Panc1 (cell line): Measurements from ENCODE around the gene MRPS23. TPM values are rescaled to one million over a fixed set of nuclear protein-coding genes. Genes with fewer than 3 reads are reported as not detected.

ENCODE experiments used
- ATAC-seq: fragments of 200-7000 bp; cut with Tn5 transposase; 2 replicates; pipeline ENCODE4 v1.9.1; 2020; ENCODE audit warnings: mild to moderate bottlenecking, moderate library complexity
- BruUV-seq: library from RNA; stranded (reverse); fragments of 400-500 nt; replicated peaks from 2 replicates; lab custom pipeline; 2021; lab: Mats Ljungman, UMichigan
- CTCF ChIA-PET: fragments of 300-600 bp; sonication (Branson Sonifier 250); formaldehyde crosslinking; loops from one replicate; lab custom pipeline; 2022; ENCODE audit warnings: antibody characterized with exemption; lab: Charles Lee
- POLR2A ChIA-PET: fragments of 300-600 bp; sonication (Branson Sonifier 250); formaldehyde crosslinking; loops from one replicate; lab custom pipeline; 2022; ENCODE audit warnings: antibody characterized with exemption; lab: Charles Lee
- DNase-seq: peaks from one replicate; pipeline ENCODE4 v3.0.0-alpha.2; 2010; ENCODE audit warnings: low read depth, low spot score
- H3K27ac ChIP-seq: 2 replicates; pipeline ENCODE4 v1.5.1; 2011; ENCODE audit warnings: mild to moderate bottlenecking, low read length, inconsistent platforms
- H3K27me3 ChIP-seq: fragments of 200-500 bp; sonication (Bioruptor generic); 2 replicates; pipeline ENCODE4 v1.6.0; 2014; ENCODE audit warnings: low read length, inconsistent platforms; ENCODE audit not compliant: control insufficient read depth, insufficient read depth
- H3K36me3 ChIP-seq: fragments of 200-500 bp; sonication (Bioruptor generic); 2 replicates; pipeline ENCODE4 v1.5.1; 2014; ENCODE audit warnings: inconsistent platforms, mild to moderate bottlenecking, low read length, moderate library complexity; ENCODE audit not compliant: control insufficient read depth, insufficient read depth
- H3K4me1 ChIP-seq: 2 replicates; pipeline ENCODE4 v1.5.1; 2011; ENCODE audit warnings: inconsistent platforms, mild to moderate bottlenecking, low read length, moderate library complexity; ENCODE audit not compliant: control insufficient read depth, insufficient read depth
- H3K4me3 ChIP-seq, 2 experiments: 2 replicates each; pipeline ENCODE4 v1.5.1; 2011 to 2012; ENCODE audit warnings: low read depth in 2 of 2, low read length in 2 of 2, mild to moderate bottlenecking in 2 of 2, inconsistent platforms in 1 of 2, moderate library complexity in 1 of 2
- H3K9me3 ChIP-seq: fragments of 200-500 bp; sonication (Bioruptor generic); 2 replicates; pipeline ENCODE4 v1.5.1; 2014; ENCODE audit warnings: low read depth, mild to moderate bottlenecking, inconsistent platforms, low read length, moderate library complexity; ENCODE audit not compliant: control insufficient read depth, insufficient read depth
- CTCF ChIP-seq: fragments of 450-650 bp; IDR thresholded peaks from 2 replicates; pipeline ENCODE4 v1.5.1; 2017; ENCODE audit warnings: mild to moderate bottlenecking
- POLR2AphosphoS5 ChIP-seq: IDR thresholded peaks from 2 replicates; pipeline ENCODE4 v1.6.1; 2012; ENCODE audit warnings: mild to moderate bottlenecking, low read depth, low read length, moderate library complexity
- SIN3A ChIP-seq: IDR thresholded peaks from 2 replicates; pipeline ENCODE4 v1.6.1; 2012; ENCODE audit warnings: low read depth, mild to moderate bottlenecking, low read length, moderate library complexity, borderline replicate concordance; ENCODE audit not compliant: insufficient read depth
- TCF7L2 ChIP-seq: IDR thresholded peaks from 2 replicates; pipeline ENCODE4 v1.6.1; 2011; ENCODE audit warnings: mild to moderate bottlenecking, low read depth, low read length, inconsistent platforms
- in situ Hi-C: cut with HindIII; loops from 2 replicates; pipeline ENCODE4 v1.10.0; 2016; ENCODE audit warnings: low sequenced_read_pairs, low pct_unique_long_range_greater_than_20kb
- intact Hi-C: fragments of 100-400 bp; cut with micrococcal nuclease; formaldehyde crosslinking; loops from one replicate; pipeline ENCODE4 v1.10.0; 2022; ENCODE audit not compliant: unreplicated experiment
- total RNA-seq: library from RNA; stranded (reverse); gene quantifications from one replicate; pipeline ENCODE4 v1.2.1, GENCODE V29; 2021; ENCODE audit not compliant: unreplicated experiment
- TF ChIP-seq, protein P1 (sequence below), 2 experiments: IDR thresholded peaks; 2 replicates each; pipeline ENCODE4 v1.6.1; 2011 to 2012; ENCODE audit warnings: low read depth in 2 of 2, control low read depth in 1 of 2, low read length in 1 of 2, mild to moderate bottlenecking in 1 of 2, moderate library complexity in 1 of 2; ENCODE audit not compliant: insufficient read depth in 1 of 2

The MRPS23 gene
- total RNA-seq, 1 experiment from 2014 or later = 85.4 TPM

GRCh38 chr17:57830880-57831279 lies 19.0 kb downstream of the MRPS23 start:
- H3K4me1 ChIP-seq = peaks cover 8% of the 10 kb centered on the region
- POLR2A ChIA-PET = no interaction called here
- no peak for TF ChIP-seq TCF7L2
- no TSS peak for BruUV-seq
- H3K27me3 ChIP-seq = no peaks in the 10 kb centered on the region
- in situ Hi-C loops = no loop called here
- CTCF ChIA-PET = no interaction called here
- H3K9me3 ChIP-seq = no peaks in the 10 kb centered on the region
- no peak overlapping the region for H3K27ac ChIP-seq
- no peak for DNase-seq
- intact Hi-C loops = loop anchor here (5.0 to 10.0 kb wide), 2 partner anchors 64 to 589 kb away; no protein-coding TSS in a partner anchor
- no peak overlapping the region for H3K4me3 ChIP-seq
- no peaks in the 10 kb centered on the region for H3K36me3 ChIP-seq
- no peak for ATAC-seq

DNA sequence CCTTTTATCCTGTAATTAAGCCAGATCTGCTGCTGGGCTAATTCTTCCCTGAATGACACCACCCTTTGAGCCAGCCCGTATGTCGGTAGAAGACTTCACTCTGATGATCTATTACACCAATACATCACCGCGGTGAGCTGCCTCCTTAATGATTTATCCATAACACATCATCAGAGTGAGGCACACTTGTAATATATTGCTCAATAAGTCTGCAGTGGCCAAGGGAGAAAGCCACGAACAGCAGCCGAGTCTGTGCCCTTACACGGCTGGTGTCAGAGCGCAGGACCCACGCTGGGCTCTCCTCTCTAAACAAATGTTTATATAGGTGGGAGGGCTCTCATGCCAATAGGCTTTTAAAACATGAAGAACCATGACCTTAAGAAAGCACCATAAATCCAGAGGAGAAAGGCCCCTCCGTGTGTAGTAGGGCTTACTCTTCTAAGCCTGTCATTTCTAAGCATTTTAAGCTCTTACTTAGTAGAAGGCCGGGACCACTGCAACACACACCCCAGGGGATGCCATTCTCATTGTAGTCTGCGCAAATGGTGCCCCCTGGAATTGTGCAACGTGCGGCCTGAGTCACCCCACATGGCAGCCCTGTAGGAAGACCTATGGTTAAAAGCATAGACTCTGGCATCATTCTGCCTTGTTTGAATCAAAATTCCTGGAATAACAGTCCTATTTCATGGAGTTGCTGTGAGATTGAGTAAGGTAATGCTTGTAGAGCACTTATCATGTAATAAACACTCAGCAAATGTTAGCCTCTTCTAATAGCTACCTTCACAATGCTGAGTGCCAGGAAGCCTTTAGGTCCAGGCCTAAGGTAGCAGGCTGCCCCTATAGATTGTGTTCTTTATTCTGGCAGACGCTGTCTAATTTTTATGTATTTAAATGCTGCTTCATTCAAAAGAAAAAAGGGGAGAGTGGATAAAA lies 26.1 kb downstream of the MRPS23 start:
- H3K36me3 ChIP-seq = no peaks in the 10 kb centered on the region
- ATAC-seq (no peak), DNase-seq (no peak)
- intact Hi-C loops = no loop called here
- BruUV-seq = no TSS peak
- in situ Hi-C loops = no loop called here
- ChIA-PET CTCF (interaction anchor here (0.7 kb wide), 1 partner anchor 50 kb away, joined by 10 read pairs; no protein-coding TSS in a partner anchor), POLR2A (no interaction called here)
- H3K4me3 ChIP-seq = no peak overlapping the region
- no peaks in the 10 kb centered on the region for H3K27me3 ChIP-seq
- no peaks in the 10 kb centered on the region for H3K4me1 ChIP-seq
- no peak overlapping the region for H3K27ac ChIP-seq
- no peaks in the 10 kb centered on the region for H3K9me3 ChIP-seq
- TF ChIP-seq CTCF = no peak
- TF ChIP-seq, protein P1, sequence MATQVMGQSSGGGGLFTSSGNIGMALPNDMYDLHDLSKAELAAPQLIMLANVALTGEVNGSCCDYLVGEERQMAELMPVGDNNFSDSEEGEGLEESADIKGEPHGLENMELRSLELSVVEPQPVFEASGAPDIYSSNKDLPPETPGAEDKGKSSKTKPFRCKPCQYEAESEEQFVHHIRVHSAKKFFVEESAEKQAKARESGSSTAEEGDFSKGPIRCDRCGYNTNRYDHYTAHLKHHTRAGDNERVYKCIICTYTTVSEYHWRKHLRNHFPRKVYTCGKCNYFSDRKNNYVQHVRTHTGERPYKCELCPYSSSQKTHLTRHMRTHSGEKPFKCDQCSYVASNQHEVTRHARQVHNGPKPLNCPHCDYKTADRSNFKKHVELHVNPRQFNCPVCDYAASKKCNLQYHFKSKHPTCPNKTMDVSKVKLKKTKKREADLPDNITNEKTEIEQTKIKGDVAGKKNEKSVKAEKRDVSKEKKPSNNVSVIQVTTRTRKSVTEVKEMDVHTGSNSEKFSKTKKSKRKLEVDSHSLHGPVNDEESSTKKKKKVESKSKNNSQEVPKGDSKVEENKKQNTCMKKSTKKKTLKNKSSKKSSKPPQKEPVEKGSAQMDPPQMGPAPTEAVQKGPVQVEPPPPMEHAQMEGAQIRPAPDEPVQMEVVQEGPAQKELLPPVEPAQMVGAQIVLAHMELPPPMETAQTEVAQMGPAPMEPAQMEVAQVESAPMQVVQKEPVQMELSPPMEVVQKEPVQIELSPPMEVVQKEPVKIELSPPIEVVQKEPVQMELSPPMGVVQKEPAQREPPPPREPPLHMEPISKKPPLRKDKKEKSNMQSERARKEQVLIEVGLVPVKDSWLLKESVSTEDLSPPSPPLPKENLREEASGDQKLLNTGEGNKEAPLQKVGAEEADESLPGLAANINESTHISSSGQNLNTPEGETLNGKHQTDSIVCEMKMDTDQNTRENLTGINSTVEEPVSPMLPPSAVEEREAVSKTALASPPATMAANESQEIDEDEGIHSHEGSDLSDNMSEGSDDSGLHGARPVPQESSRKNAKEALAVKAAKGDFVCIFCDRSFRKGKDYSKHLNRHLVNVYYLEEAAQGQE (IDR thresholded peaks at IDR 0.05; ENCODE audit: insufficient read depth in 1 of 2, low read depth in 2 of 2, low read length in 1 of 2) = no peak
- TF ChIP-seq POLR2AphosphoS5 = no peak
- TF ChIP-seq SIN3A = no peak
- TF ChIP-seq TCF7L2 = no peak

- ATAC-seq = no peak
- H3K36me3 ChIP-seq = no peaks in the 10 kb centered on the region
- BruUV-seq = no TSS peak
- intact Hi-C loops = no loop called here
- H3K4me1 ChIP-seq = no peaks in the 10 kb centered on the region
- ChIA-PET CTCF (no interaction called here), POLR2A (no interaction called here)
- H3K9me3 ChIP-seq = no peaks in the 10 kb centered on the region
- no peak for DNase-seq
- TF ChIP-seq, protein P1 (IDR thresholded peaks at IDR 0.05; ENCODE audit: insufficient read depth in 1 of 2, low read depth in 2 of 2, low read length in 1 of 2) = no peak
- TF ChIP-seq POLR2AphosphoS5 (no peak), CTCF (no peak), TCF7L2 (no peak), SIN3A (no peak)
- H3K27me3 ChIP-seq = peaks cover 5% of the 10 kb centered on the region; the same call in 1 of the 2 replicates
- H3K27ac ChIP-seq = no peak overlapping the region
- H3K4me3 ChIP-seq = no peak overlapping the region
- in situ Hi-C loops = no loop called here
Measured at GRCh38 chr17:57819867-57820266, 30.0 kb downstream of the MRPS23 start.
